H1 (cell line): ENCODE data around the gene PDK4. TPM values are rescaled to one million over a fixed set of nuclear protein-coding genes. Genes with fewer than 3 reads are reported as not detected.

Experiments
- CTCF ChIA-PET: fragments of 300-600 bp; sonication (Branson Sonifier 250); formaldehyde crosslinking; loops from one replicate; lab custom pipeline; 2021; ENCODE audit not compliant: partially characterized antibody; lab: Charles Lee
- POLR2A ChIA-PET: fragments of 300-600 bp; sonication (Branson Sonifier 250); formaldehyde crosslinking; loops from one replicate; lab custom pipeline; 2021; ENCODE audit warnings: inconsistent platforms; ENCODE audit not compliant: partially characterized antibody; lab: Charles Lee
- DNase-seq, 2 experiments: peaks; one replicate each; pipeline versions ENCODE4 v3.0.0 to v3.0.0-alpha.2; 2010 to 2022; ENCODE audit warnings: low spot score in 2 of 2, low read depth in 1 of 2, mixed read lengths in 1 of 2
- FAIRE-seq: peaks from 2 replicates; lab custom pipeline; 2011; peaks lifted over from hg19 to GRCh38; lab: Jason Lieb, UNC
- H2AFZ ChIP-seq: 2 replicates; pipeline ENCODE4 v1.8.1; 2012; ENCODE audit warnings: low read length, inconsistent platforms
- H2AK5ac ChIP-seq: 2 replicates; pipeline ENCODE4 v1.6.1; 2013; ENCODE audit warnings: low read depth, low read length
- H2BK120ac ChIP-seq: replicated peaks from 2 replicates; pipeline ENCODE3; 2013; ENCODE audit warnings: low read depth, low read length, inconsistent platforms
- H2BK12ac ChIP-seq: 2 replicates; pipeline ENCODE4 v1.6.1; 2013; ENCODE audit warnings: low read depth, low read length
- H2BK15ac ChIP-seq: 2 replicates; pipeline ENCODE4 v1.6.1; 2013; ENCODE audit warnings: low read length
- H2BK20ac ChIP-seq: 2 replicates; pipeline ENCODE4 v1.6.1; 2013; ENCODE audit warnings: low read length
- H2BK5ac ChIP-seq: 2 replicates; pipeline ENCODE4 v1.6.1; 2013; ENCODE audit warnings: low read depth, low read length
- H3K14ac ChIP-seq: 2 replicates; pipeline ENCODE4 v1.6.1; 2013; ENCODE audit warnings: inconsistent platforms; ENCODE audit not compliant: insufficient read length
- H3K18ac ChIP-seq: 2 replicates; pipeline ENCODE4 v1.6.1; 2013; ENCODE audit warnings: low read length; ENCODE audit errors: extremely low read depth
- H3K23ac ChIP-seq: 2 replicates; pipeline ENCODE4 v1.6.1; 2013; ENCODE audit warnings: inconsistent platforms; ENCODE audit not compliant: insufficient read length
- H3K23me2 ChIP-seq: 2 replicates; pipeline ENCODE4 v1.6.1; 2013; ENCODE audit warnings: low read depth, low read length
- H3K27ac ChIP-seq: 2 replicates; pipeline ENCODE4 v1.6.1; 2011; ENCODE audit warnings: low read depth, low read length, inconsistent platforms
- H3K27me3 ChIP-seq, 4 experiments: replicated peaks in 1 of 4; 1 replicate in 1 of 4; 2 replicates in 3 of 4; pipeline versions ENCODE4 v1.6.1 to v1.8.1; 2011 to 2013; ENCODE audit warnings: low read length in 3 of 4, mild to moderate bottlenecking in 3 of 4, inconsistent platforms in 2 of 4, mixed read lengths in 2 of 4, moderate library complexity in 1 of 4; ENCODE audit not compliant: control insufficient read depth in 3 of 4, insufficient read depth in 3 of 4; ENCODE audit errors: extremely low read depth in 1 of 4
- H3K36me3 ChIP-seq, 4 experiments: 2 replicates each; pipeline versions ENCODE4 v1.6.1 to v1.8.1; 2011 to 2013; ENCODE audit warnings: mild to moderate bottlenecking in 4 of 4, low read length in 3 of 4, moderate library complexity in 2 of 4, control low read depth in 1 of 4, inconsistent platforms in 1 of 4; ENCODE audit not compliant: insufficient read depth in 4 of 4, control insufficient read depth in 2 of 4
- H3K4ac ChIP-seq: replicated peaks from 2 replicates; pipeline ENCODE3; 2013; ENCODE audit warnings: low read length, low read depth, mixed read lengths, inconsistent platforms; ENCODE audit not compliant: insufficient read length
- H3K4me1 ChIP-seq, 4 experiments: replicated peaks in 1 of 4; 1 replicate in 1 of 4; 2 replicates in 3 of 4; pipeline versions ENCODE4 v1.6.1 to v1.8.1; 2011 to 2013; ENCODE audit warnings: low read length in 3 of 4, inconsistent platforms in 2 of 4, mixed read lengths in 1 of 4; ENCODE audit not compliant: insufficient read depth in 4 of 4, control insufficient read depth in 3 of 4
- H3K4me2 ChIP-seq, 2 experiments: 2 replicates each; pipeline versions ENCODE4 v1.6.1 to v1.8.1; 2011 to 2013; ENCODE audit warnings: low read depth in 2 of 2, low read length in 2 of 2, control low read depth in 1 of 2, inconsistent platforms in 1 of 2, mild to moderate bottlenecking in 1 of 2; ENCODE audit not compliant: insufficient read depth in 1 of 2
- H3K4me3 ChIP-seq, 4 experiments: fragments of 200-600, 300-600 bp in 1 of 4; sonication (generic), shearing (Covaris generic), sonication (Bioruptor Twin) in 1 of 4; 2 replicates each; pipeline versions ENCODE4 v1.5.1 to v1.8.1; 2011 to 2016; ENCODE audit warnings: low read length in 4 of 4, low read depth in 3 of 4, control low read depth in 2 of 4, inconsistent platforms in 2 of 4, mild to moderate bottlenecking in 2 of 4, mixed read lengths in 1 of 4, moderate library complexity in 1 of 4; ENCODE audit not compliant: insufficient read depth in 2 of 4; ENCODE audit errors: extremely low read depth in 1 of 4
- H3K56ac ChIP-seq: replicated peaks from 2 replicates; pipeline ENCODE3; 2013; ENCODE audit warnings: low read depth, mild to moderate bottlenecking, mixed read lengths, low read length, inconsistent platforms; ENCODE audit not compliant: insufficient read length
- H3K79me1 ChIP-seq: 2 replicates; pipeline ENCODE4 v1.6.1; 2013; ENCODE audit warnings: low read depth, low read length, control low read depth
- H3K79me2 ChIP-seq, 2 experiments: 2 replicates each; pipeline versions ENCODE4 v1.6.1 to v1.8.1; 2012 to 2013; ENCODE audit warnings: low read length in 2 of 2, mild to moderate bottlenecking in 2 of 2, inconsistent platforms in 1 of 2; ENCODE audit not compliant: insufficient read depth in 2 of 2, control insufficient read depth in 1 of 2
- H3K9ac ChIP-seq, 4 experiments: replicated peaks in 1 of 4; 1 replicate in 1 of 4; 2 replicates in 3 of 4; pipeline versions ENCODE4 v1.6.1 to v1.8.1; 2011 to 2013; ENCODE audit warnings: low read depth in 3 of 4, low read length in 3 of 4, control low read depth in 2 of 4, mild to moderate bottlenecking in 2 of 4, moderate library complexity in 2 of 4, inconsistent platforms in 1 of 4; ENCODE audit errors: extremely low read depth in 1 of 4
- H3K9me3 ChIP-seq, 2 experiments: 2 replicates each; pipeline versions ENCODE4 v1.6.1 to v1.8.1; 2012 to 2013; ENCODE audit warnings: mild to moderate bottlenecking in 2 of 2, moderate library complexity in 2 of 2, control low read depth in 1 of 2, inconsistent platforms in 1 of 2, low read depth in 1 of 2, low read length in 1 of 2, mixed read lengths in 1 of 2; ENCODE audit not compliant: insufficient read depth in 2 of 2
- H4K20me1 ChIP-seq, 2 experiments: replicated peaks in 1 of 2; 2 replicates each; pipeline versions ENCODE3 to v1.8.1; 2011 to 2013; ENCODE audit warnings: inconsistent platforms in 2 of 2, low read length in 2 of 2, mild to moderate bottlenecking in 1 of 2; ENCODE audit not compliant: insufficient read depth in 2 of 2, control insufficient read depth in 1 of 2
- H4K5ac ChIP-seq: 2 replicates; pipeline ENCODE4 v1.6.1; 2013; ENCODE audit warnings: low read length, low read depth, mixed read lengths, inconsistent platforms; ENCODE audit not compliant: insufficient read length
- H4K8ac ChIP-seq: 2 replicates; pipeline ENCODE4 v1.8.0; 2013; ENCODE audit warnings: mild to moderate bottlenecking, moderate library complexity, low read length, inconsistent platforms; ENCODE audit not compliant: insufficient read depth; ENCODE audit errors: extremely low read depth
- H4K91ac ChIP-seq: replicated peaks from 2 replicates; pipeline ENCODE3; 2013; ENCODE audit warnings: low read length, mixed read lengths, inconsistent platforms; ENCODE audit not compliant: insufficient read length
- ASH2L ChIP-seq: fragments of 200-600, 300-600 bp; sonication (generic); IDR thresholded peaks from one replicate; pipeline ENCODE4 v1.7.1; 2017; ENCODE audit warnings: low read length
- CBX8 ChIP-seq: fragments of 300-800, 300-1000 bp; sonication (generic); IDR thresholded peaks from 2 replicates; pipeline ENCODE4 v1.7.1; 2016; ENCODE audit warnings: low read depth, low read length, borderline replicate concordance
- CHD1 ChIP-seq: IDR thresholded peaks from 2 replicates; pipeline ENCODE4 v1.6.1; 2012; ENCODE audit warnings: low read depth, low read length, improper control_type of control experiment
- CHD2 ChIP-seq: IDR thresholded peaks from 2 replicates; pipeline ENCODE4 v1.6.1; 2012; ENCODE audit warnings: low read length, improper control_type of control experiment
- E2F6 ChIP-seq: IDR thresholded peaks from 2 replicates; pipeline ENCODE4 v1.6.1; 2012; ENCODE audit warnings: inconsistent platforms
- EP300 ChIP-seq, 2 experiments: IDR thresholded peaks; 1 replicate in 1 of 2; 2 replicates in 1 of 2; pipeline ENCODE4 v1.6.1; 2011 to 2012; ENCODE audit warnings: low read depth in 2 of 2, low read length in 2 of 2, mild to moderate bottlenecking in 2 of 2, borderline replicate concordance in 1 of 2, inconsistent platforms in 1 of 2, moderate library complexity in 1 of 2
- JUN ChIP-seq: IDR thresholded peaks from 2 replicates; pipeline ENCODE4 v1.6.1; 2011; ENCODE audit warnings: low read depth, mild to moderate bottlenecking, improper control_type of control experiment, low read length
- JUND ChIP-seq: IDR thresholded peaks from 2 replicates; pipeline ENCODE4 v1.6.1; 2011; ENCODE audit warnings: mild to moderate bottlenecking, improper control_type of control experiment, low read length
- POU5F1 ChIP-seq: IDR thresholded peaks from 2 replicates; pipeline ENCODE4 v1.6.1; 2011; ENCODE audit warnings: low read depth, mild to moderate bottlenecking, low read length, moderate library complexity
- SIN3A ChIP-seq, 2 experiments: IDR thresholded peaks in 1 of 2; conservative IDR thresholded peaks in 1 of 2; 2 replicates each; pipeline ENCODE4 v1.6.1; 2011 to 2012; ENCODE audit warnings: low read length in 2 of 2, improper control_type of control experiment in 1 of 2, low read depth in 1 of 2, mild to moderate bottlenecking in 1 of 2
- SIX5 ChIP-seq: IDR thresholded peaks from 2 replicates; pipeline ENCODE4 v1.6.1; 2011; ENCODE audit warnings: mild to moderate bottlenecking, low read depth, low read length
- SRF ChIP-seq: IDR thresholded peaks from 2 replicates; pipeline ENCODE4 v1.6.1; 2011; ENCODE audit warnings: mild to moderate bottlenecking, low read depth, low read length, moderate library complexity
- TAF1 ChIP-seq: IDR thresholded peaks from 2 replicates; pipeline ENCODE4 v1.6.1; 2011; ENCODE audit warnings: mild to moderate bottlenecking, low read depth, low read length
- WGBS, 2 experiments: shearing (Covaris generic) in 1 of 2; methylation state at CpG; one replicate each; pipeline versions ENCODE4 v1.1.6 to v1.1.7; 2013 to 2015; ENCODE audit warnings: low lambda C conversion rate in 2 of 2, mixed read lengths in 2 of 2, inconsistent platforms in 1 of 2, low coverage in 1 of 2, missing lambda C conversion rate in 1 of 2; ENCODE audit not compliant: insufficient replicate concordance in 2 of 2, insufficient coverage in 1 of 2, insufficient read length in 1 of 2; ENCODE audit errors: extremely low coverage in 1 of 2, missing lambda C conversion rate in 1 of 2; 5-methylcytosine and 5-hydroxymethylcytosine counted together
- polyA plus RNA-seq, 7 experiments: library from polyadenylated mRNA; depleted of rRNA in 3 of 7; stranded (reverse) in 5 of 7; unstranded in 2 of 7; fragments of >200 nt in 5 of 7; fragments of 200-250 nt in 2 of 7; gene quantifications; 1 replicate in 5 of 7; 2 replicates in 1 of 7; 4 replicates in 1 of 7; pipeline versions ENCODE4 v1.2.1 to v1.2.3, GENCODE V29; 2011 to 2013; ENCODE audit warnings: missing spikeins in 2 of 7, mixed read lengths in 2 of 7
- total RNA-seq: library from RNA; stranded (reverse); fragmentation: NEBNext Ultra II Directional; extraction: Animal tissue kit (Norgen Biotek cat#: 25700); gene quantifications from 2 replicates; pipeline ENCODE4 v1.2.1, GENCODE V29; 2021
- TF ChIP-seq, protein P1 (sequence below): IDR thresholded peaks from 2 replicates; pipeline ENCODE4 v1.6.1; 2011; ENCODE audit warnings: low read length, improper control_type of control experiment

PDK4 gene
- total and polyA plus RNA-seq, 2 of the 8 experiments (the other 6 are each of a cell fraction or from before 2014, with no cell fraction given), result 0.26 TPM; not detected in 1

DNA sequence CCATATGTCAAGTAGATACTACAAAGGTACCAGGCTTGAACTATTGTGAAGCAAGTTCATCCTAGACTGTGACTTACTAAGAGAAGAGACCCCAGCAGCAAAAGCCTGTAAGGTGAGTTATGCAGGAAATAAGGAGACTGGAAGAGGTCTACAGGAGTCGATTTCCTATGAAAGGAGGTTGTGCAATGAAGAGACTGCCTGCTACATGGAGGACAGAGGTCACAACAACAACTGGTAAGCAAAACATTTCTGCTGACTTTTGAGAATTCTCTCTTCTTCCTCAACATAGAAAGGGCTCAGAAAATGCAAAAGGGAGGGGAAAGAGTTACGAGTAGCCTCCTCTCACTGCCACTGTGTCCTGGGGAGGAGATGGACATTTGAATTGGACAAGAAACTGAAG is 42.4 kb downstream of the PDK4 start:
- Histone ChIP-seq H4K5ac (no peak overlapping the region), H4K20me1 (no peaks in the 10 kb centered on the region), H4K91ac (no peak overlapping the region), H3K4me2 (no peak overlapping the region), H2BK5ac (no peak overlapping the region), H2BK20ac (no peak overlapping the region), H3K27ac (no peak overlapping the region), H3K79me2 (no peaks in the 10 kb centered on the region), H3K56ac (no peak overlapping the region), H2AK5ac (no peak overlapping the region), H3K79me1 (no peaks in the 10 kb centered on the region), H3K27me3 (no peaks in the 10 kb centered on the region), H3K9ac (no peak overlapping the region), H3K23ac (no peak overlapping the region), H3K4me1 (no peaks in the 10 kb centered on the region), H3K14ac (no peak overlapping the region), H4K8ac (no peak overlapping the region), H2BK15ac (no peak overlapping the region), H3K36me3 (no peaks in the 10 kb centered on the region), H3K23me2 (no peaks in the 10 kb centered on the region), H3K4ac (no peak overlapping the region), H2AFZ (no peak overlapping the region), H2BK12ac (no peak overlapping the region), H3K9me3 (no peaks in the 10 kb centered on the region), H3K4me3 (no peak overlapping the region), H2BK120ac (no peak overlapping the region), H3K18ac (no peak overlapping the region)
- WGBS, 2 experiments, result 90% methylated on average over 2 of the region's 2 CpGs; no CpG with 5 or more reads in 1 of the 2 experiments
- CTCF ChIA-PET, result no interaction called here
- FAIRE-seq, result no peak
- DNase-seq, result no peak
- POLR2A ChIA-PET, result no interaction called here
- TF ChIP-seq JUND (no peak), SIX5 (no peak), CBX8 (no peak), CHD2 (no peak), CHD1 (no peak), E2F6 (no peak), TAF1 (no peak), JUN (no peak), SRF (no peak), SIN3A (conservative IDR thresholded peaks at IDR 0.05 in 1 of 2, IDR thresholded peaks at IDR 0.05 in 1 of 2; ENCODE audit: low read depth in 1 of 2, low read length in 2 of 2) (no peak), POU5F1 (no peak), ASH2L (no peak), EP300 (IDR thresholded peaks at IDR 0.05; ENCODE audit: borderline replicate concordance in 1 of 2, low read depth in 2 of 2, low read length in 2 of 2) (no peak)
- TF ChIP-seq, protein P1, sequence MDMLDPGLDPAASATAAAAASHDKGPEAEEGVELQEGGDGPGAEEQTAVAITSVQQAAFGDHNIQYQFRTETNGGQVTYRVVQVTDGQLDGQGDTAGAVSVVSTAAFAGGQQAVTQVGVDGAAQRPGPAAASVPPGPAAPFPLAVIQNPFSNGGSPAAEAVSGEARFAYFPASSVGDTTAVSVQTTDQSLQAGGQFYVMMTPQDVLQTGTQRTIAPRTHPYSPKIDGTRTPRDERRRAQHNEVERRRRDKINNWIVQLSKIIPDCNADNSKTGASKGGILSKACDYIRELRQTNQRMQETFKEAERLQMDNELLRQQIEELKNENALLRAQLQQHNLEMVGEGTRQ, result no peak
